HG03175 (cell line): ENCODE measurements around the gene MUCL3.
"Not testable (repeated sequence)": the region's sequence is repeated elsewhere in the genome, so short reads cannot be mapped to it uniquely, and the experiment has no call there.

Source experiments
- ATAC-seq: cut with Tn5 transposase; IDR thresholded peaks from one replicate; pipeline ENCODE4 v1.9.1; 2021; ENCODE audit warnings: mild to moderate bottlenecking, moderate library complexity; ENCODE audit not compliant: unreplicated experiment

MUCL3 gene

DNA sequence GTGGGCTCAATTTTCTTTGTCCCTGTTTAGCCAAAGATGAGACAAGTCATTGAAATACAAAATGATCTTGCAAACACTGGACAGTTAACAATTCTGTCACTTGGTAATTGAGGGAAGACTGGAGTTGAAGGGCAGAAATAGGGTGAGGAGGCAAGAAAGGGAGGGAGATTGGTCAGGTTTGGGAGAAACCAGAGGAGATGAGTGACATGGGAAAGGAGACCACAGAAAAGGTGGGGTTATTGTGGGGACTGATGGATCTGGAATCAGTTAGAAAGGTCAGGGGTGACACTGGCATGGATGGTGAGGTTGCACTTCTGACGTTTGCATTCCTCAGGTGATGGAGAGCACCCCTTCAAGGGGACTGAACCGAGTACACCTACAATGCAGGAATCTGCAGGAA, 32.1 kb upstream of the MUCL3 start:
- ATAC-seq = no peak

DNA sequence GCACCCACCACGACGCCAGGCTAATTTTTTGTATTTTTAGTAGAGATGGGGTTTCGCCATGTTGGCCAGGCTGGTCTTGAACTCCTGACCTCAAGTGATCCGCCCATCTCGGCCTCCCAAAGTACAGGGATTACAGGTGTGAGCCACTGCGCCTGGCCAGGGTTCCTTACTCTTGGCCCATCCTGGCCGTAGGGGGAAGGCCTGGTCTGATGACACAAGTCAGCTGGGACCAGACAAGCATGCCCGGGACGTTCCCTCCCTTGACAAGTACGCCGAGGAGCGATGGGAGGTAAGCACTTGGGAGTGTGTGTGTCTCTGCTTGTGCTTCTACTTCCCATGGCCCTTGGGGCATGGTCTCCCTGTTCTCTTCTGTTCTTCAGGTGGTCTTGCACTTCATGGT, 30.3 kb upstream of the MUCL3 start:
- not testable (repeated sequence) for ATAC-seq

- ATAC-seq = no peak
Observed at GRCh38 chr6:30912746-30913520, 27.8 kb upstream of the MUCL3 start.

- no peak for ATAC-seq
Observed at GRCh38 chr6:30913721-30914075, 27.1 kb upstream of the MUCL3 start.

- peak; percentile 80 for ATAC-seq
Observed at GRCh38 chr6:30914076-30914853, 26.5 kb upstream of the MUCL3 start, which contains the start of gene VARS2. VARS2 (plus strand) TSS chr6:30914238; CDS start chr6:30914837, 599 bp downstream.

- no peak for ATAC-seq
Observed at GRCh38 chr6:30914854-30915590, 25.8 kb upstream of the MUCL3 start.

GRCh38 chr6:30915591-30915946, 25.2 kb upstream of the MUCL3 start:
- ATAC-seq = no peak

GRCh38 chr6:30917041-30917440, 23.7 kb upstream of the MUCL3 start:
- ATAC-seq = no peak

GRCh38 chr6:30917487-30917886, 23.3 kb upstream of the MUCL3 start:
- no peak for ATAC-seq

- no peak for ATAC-seq
Observed at GRCh38 chr6:30918670-30919069, 22.1 kb upstream of the MUCL3 start.

DNA sequence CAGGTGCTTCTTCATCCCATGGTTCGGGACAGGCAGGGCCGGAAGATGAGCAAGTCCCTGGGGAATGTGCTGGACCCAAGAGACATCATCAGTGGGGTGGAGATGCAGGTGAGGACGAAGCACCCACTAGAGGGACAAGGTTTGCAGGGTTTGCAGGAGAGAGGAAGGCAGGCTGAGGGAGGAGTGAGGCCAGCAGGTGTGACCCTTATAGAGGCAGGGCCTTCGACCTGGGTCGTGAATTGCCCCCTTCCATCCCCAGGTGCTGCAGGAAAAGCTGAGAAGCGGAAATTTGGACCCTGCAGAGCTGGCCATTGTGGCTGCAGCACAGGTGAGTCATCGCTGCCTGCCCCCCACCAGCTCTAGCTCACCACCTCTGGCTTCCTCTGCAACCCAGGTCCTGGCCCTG, 18.3 kb upstream of the MUCL3 start:
- ATAC-seq = no peak

GRCh38 chr6:30924040-30924627, 16.6 kb upstream of the MUCL3 start:
- not testable (repeated sequence) for ATAC-seq

GRCh38 chr6:30926644-30927043, 14.1 kb upstream of the MUCL3 start:
- no peak for ATAC-seq

GRCh38 chr6:30927080-30927479, 13.7 kb upstream of the MUCL3 start:
- not testable (repeated sequence) for ATAC-seq

DNA sequence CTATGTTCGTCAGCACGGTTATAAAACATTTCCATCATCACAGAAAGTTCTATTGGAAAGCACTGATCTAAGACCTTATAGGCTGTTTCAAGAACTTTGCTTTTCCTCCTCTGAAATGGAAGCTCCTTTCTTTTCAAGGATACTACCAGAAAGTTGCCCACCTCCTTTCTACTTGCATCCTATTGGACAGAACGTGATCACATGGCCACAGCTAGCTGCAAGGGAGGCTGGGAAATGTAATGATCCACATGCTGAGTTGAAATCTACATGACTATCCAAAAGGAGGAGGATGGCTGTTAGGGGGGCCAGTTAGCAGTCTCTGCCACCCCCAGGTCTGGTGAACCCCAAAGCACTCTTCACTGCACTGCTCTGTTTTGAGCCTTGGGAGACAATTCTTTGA, 12.1 kb upstream of the MUCL3 start:
- ATAC-seq = no peak

DNA sequence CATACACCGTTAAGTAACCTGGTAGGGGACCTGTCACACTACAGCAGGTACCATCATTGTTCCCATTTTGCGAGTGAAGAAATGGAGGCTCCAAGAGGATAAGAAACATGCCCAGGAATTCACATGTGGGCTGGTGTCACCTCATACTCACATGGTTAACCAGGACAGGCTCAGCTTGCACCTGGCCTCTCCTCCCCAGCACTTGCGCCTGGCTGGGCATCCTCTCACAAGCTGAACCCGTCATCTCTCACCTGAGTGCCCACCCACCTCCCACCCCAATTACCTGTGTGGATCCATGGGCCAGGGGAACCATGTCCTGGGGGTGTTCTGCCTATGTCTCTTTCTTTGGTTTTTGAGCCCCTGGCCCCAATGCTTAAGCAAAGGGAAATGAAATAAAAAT, 10.3 kb upstream of the MUCL3 start:
- ATAC-seq = no peak

DNA sequence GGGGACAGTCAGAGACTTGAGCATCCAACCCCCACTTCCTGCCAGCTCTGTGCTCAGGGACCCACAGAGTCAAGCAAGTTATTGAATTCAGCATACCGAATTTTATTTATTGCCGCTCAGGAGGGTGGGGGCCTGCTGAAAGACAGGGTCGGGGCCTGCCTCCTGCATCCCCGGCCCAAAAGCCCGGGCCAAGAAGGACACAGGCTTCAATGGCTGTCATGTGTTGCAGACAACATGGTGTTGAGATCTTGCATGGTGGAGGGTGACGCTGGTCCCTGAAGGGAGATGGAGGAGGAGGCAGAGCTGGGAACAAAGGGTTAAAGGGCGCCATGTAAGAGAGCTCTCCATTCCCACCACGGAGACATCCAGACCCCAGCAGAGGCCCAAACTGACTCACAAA, 9.5 kb upstream of the MUCL3 start:
- no peak for ATAC-seq

GRCh38 chr6:30931969-30932645, 8.7 kb upstream of the MUCL3 start, which contains the start of gene SFTA2:
SFTA2 (minus strand) TSS chr6:30932170; CDS start chr6:30932096, 74 bp downstream.
- no peak for ATAC-seq

DNA sequence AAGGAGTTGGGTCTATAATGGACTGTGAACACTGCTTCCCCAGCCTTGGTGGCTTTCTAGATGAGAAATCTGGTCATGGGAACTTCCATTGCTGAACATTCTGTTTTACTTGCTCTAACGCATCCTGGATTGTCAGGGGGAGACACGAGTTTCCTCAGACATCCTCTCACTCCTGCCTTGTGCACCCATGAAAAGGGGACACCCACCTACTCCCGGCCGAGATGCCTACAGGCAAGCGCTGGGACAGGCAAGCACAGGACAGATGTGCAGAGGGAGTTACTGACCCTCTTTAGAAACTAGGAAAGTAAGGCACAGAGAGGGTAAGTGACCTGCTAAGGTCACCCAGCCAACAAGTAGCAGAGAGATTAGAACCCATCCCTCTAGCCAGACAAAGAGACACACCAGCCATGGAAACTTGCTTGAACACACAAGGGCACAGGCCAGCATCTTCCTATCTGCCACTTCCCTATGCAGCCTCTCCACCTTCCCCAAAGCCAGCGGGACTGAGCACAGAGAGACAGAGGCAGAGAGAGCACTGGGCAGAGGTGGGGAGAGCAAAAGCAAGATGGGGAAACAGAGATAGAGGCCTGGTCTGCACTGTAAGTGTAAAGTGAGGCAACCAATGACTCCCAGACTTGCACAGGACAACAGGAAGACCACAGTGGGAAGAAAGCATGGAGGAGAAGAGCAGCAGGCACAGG, 8.0 kb upstream of the MUCL3 start:
- ATAC-seq = no peak

DNA sequence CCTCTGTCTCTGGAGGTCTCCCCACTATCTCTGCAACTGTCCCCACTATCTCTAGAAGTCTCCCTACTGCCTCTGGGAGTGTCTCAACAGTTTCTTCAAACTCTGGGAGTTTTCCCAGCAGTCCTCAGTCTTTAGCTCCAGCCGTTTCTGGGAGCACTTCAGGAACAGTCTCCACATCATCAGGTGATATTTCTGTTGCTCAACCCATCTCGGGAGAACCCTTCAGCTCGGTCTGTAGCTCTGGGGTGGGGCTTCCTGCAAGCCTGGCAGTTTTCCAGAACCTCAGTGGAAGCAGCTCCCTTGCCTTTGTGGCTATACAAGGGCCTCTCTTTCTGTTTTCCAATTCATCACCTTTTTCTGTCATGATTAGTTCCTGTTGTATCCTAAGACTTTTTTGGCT, 5.8 kb upstream of the MUCL3 start:
- no peak for ATAC-seq
